NB4 (cell line): ENCODE results near the gene ATP1A4.

Experiments used
- DNase-seq: peaks from one replicate; pipeline ENCODE4 v3.0.0; 2010; ENCODE audit warnings: low read depth
- H3K4me3 ChIP-seq: one replicate; pipeline ENCODE4 v1.5.1; 2011; ENCODE audit warnings: mild to moderate bottlenecking, low read depth, low read length, moderate library complexity
- CTCF ChIP-seq: IDR thresholded peaks from one replicate; pipeline ENCODE4 v1.5.1; 2012; ENCODE audit warnings: low read depth, low read length
- MAX ChIP-seq: IDR thresholded peaks from 2 replicates; pipeline ENCODE4 v1.6.1; 2011; ENCODE audit warnings: low read depth, low read length
- MYC ChIP-seq: IDR thresholded peaks from 2 replicates; pipeline ENCODE4 v1.6.1; 2011; ENCODE audit warnings: low read depth, low read length
- POLR2A ChIP-seq: IDR thresholded peaks from 2 replicates; pipeline ENCODE4 v1.6.1; 2011; ENCODE audit warnings: mild to moderate bottlenecking; ENCODE audit not compliant: insufficient read length; ENCODE audit errors: extremely low read depth

The ATP1A4 gene

GRCh38 chr1:160207771-160208556 lies 56.6 kb downstream of the ATP1A4 start:
- no peak for TF ChIP-seq MYC
- TF ChIP-seq POLR2A = no peak
- TF ChIP-seq CTCF = no peak
- no peak for TF ChIP-seq MAX
- H3K4me3 ChIP-seq = no peak overlapping the region
- no peak for DNase-seq

- TF ChIP-seq MYC (no peak), CTCF (no peak), POLR2A (no peak), MAX (no peak)
- no peak overlapping the region for H3K4me3 ChIP-seq
- DNase-seq = no peak
Observed at GRCh38 chr1:160208557-160209320, 57.3 kb downstream of the ATP1A4 start.

- no peak for TF ChIP-seq MAX
- TF ChIP-seq CTCF = no peak
- no peak for TF ChIP-seq POLR2A
- no peak for TF ChIP-seq MYC
- no peak overlapping the region for H3K4me3 ChIP-seq
- no peak for DNase-seq
Observed at GRCh38 chr1:160209321-160210046, 58.1 kb downstream of the ATP1A4 start.

GRCh38 chr1:160210561-160210960 lies 59.2 kb downstream of the ATP1A4 start:
- TF ChIP-seq MAX (no peak), POLR2A (no peak), CTCF (no peak), MYC (no peak)
- no peak for DNase-seq
- no peak overlapping the region for H3K4me3 ChIP-seq

- no peak for TF ChIP-seq MYC
- no peak for TF ChIP-seq POLR2A
- TF ChIP-seq CTCF = no peak
- no peak for TF ChIP-seq MAX
- peak; percentile 12 for DNase-seq
- no peak overlapping the region for H3K4me3 ChIP-seq
Observed at GRCh38 chr1:160211046-160211790, 59.8 kb downstream of the ATP1A4 start.
